ENCODE data around the gene OR8A1. TPM values are rescaled to one million over a fixed set of nuclear protein-coding genes. Genes with fewer than 3 reads are reported as not detected.
A peak's percentile ranks its signal among the peaks of the same experiment; 100 is the strongest.

OR8A1 gene
- total RNA-seq (not detected), polyA plus RNA-seq (not detected)
- long read RNA-seq, donor 1, result 0 reads
- long read RNA-seq, donor 2, result 0 reads
- long read RNA-seq, donor 3, result 0 reads
- long read RNA-seq, donor 4, result 0 reads

- WGBS, result 58% methylated on average over 4 of the region's 4 CpGs
- Histone ChIP-seq H3K27me3 (ENCODE audit: control insufficient read depth, insufficient read depth) (no peaks in the 10 kb centered on the region), H3K27ac (ENCODE audit: low read length) (no peak within 1 kb of the TSS), H3K9me3 (ENCODE audit: control insufficient read depth, low read length) (no peaks in the 10 kb centered on the region), H3K4me3 (ENCODE audit: low read length) (no peak within 1 kb of the TSS), H3K4me1 (ENCODE audit: control insufficient read depth, insufficient read depth, low read length) (no peaks in the 10 kb centered on the region)
- intact Hi-C loops (cut with DNase I), result no loop called here
- DNase-seq (no peak), ATAC-seq (no peak)
Measured at GRCh38 chr11:124569697-124570096, at the start of gene OR8A1. Gene OR8A1, plus strand, starts transcription at chr11:124569997. Its CDS starts 123 bp downstream, at chr11:124570120.

GRCh38 chr11:124520550-124520854 lies 49.3 kb upstream of the OR8A1 start:
- H3K27me3 ChIP-seq (ENCODE audit: control insufficient read depth, insufficient read depth), result no peaks in the 10 kb centered on the region
- intact Hi-C loops (cut with DNase I), result no loop called here

GRCh38 chr11:124533626-124534025 lies 36.2 kb upstream of the OR8A1 start:
- WGBS, result 55% methylated on average over 2 of the region's 2 CpGs

More at GRCh38 chr11:124520550-124520854, 49.3 kb upstream of the OR8A1 start:
- WGBS, result 82% methylated on average over 1 of the region's 1 CpG
- DNase-seq, result no peak
- no peaks in the 10 kb centered on the region for H3K4me1 ChIP-seq (ENCODE audit: control insufficient read depth, insufficient read depth, low read length)
- no peak for ATAC-seq
- H3K27ac ChIP-seq (ENCODE audit: low read length), result no peak overlapping the region
- no peak overlapping the region for H3K4me3 ChIP-seq (ENCODE audit: low read length)
- H3K9me3 ChIP-seq (ENCODE audit: control insufficient read depth, low read length), result no peaks in the 10 kb centered on the region

GRCh38 chr11:124534051-124534450 lies 35.7 kb upstream of the OR8A1 start:
- WGBS, result 94% methylated on average over 2 of the region's 2 CpGs
- H3K4me3 ChIP-seq (ENCODE audit: low read length), result no peak overlapping the region
- no peaks in the 10 kb centered on the region for H3K27me3 ChIP-seq (ENCODE audit: control insufficient read depth, insufficient read depth)
- ATAC-seq (no peak), DNase-seq (no peak)
- H3K9me3 ChIP-seq (ENCODE audit: control insufficient read depth, low read length), result no peaks in the 10 kb centered on the region
- intact Hi-C loops (cut with DNase I), result no loop called here
- H3K4me1 ChIP-seq (ENCODE audit: control insufficient read depth, insufficient read depth, low read length), result peaks cover 7% of the 10 kb centered on the region
- H3K27ac ChIP-seq (ENCODE audit: low read length), result no peak overlapping the region

More at GRCh38 chr11:124533626-124534025, 36.2 kb upstream of the OR8A1 start:
- no peaks in the 10 kb centered on the region for H3K27me3 ChIP-seq (ENCODE audit: control insufficient read depth, insufficient read depth)
- peaks cover 7% of the 10 kb centered on the region for H3K4me1 ChIP-seq (ENCODE audit: control insufficient read depth, insufficient read depth, low read length)
- H3K9me3 ChIP-seq (ENCODE audit: control insufficient read depth, low read length), result no peaks in the 10 kb centered on the region
- H3K4me3 ChIP-seq (ENCODE audit: low read length), result no peak overlapping the region
- H3K27ac ChIP-seq (ENCODE audit: low read length), result no peak overlapping the region
- DNase-seq, result no peak
- intact Hi-C loops (cut with DNase I), result no loop called here
- ATAC-seq, result no peak

- H3K9me3 ChIP-seq (ENCODE audit: control insufficient read depth, low read length), result no peaks in the 10 kb centered on the region
- peak in 1 of 3 donors; percentile 45 for DNase-seq
- H3K4me1 ChIP-seq (ENCODE audit: control insufficient read depth, insufficient read depth, low read length), result peaks cover 7% of the 10 kb centered on the region
- intact Hi-C loops (cut with DNase I), result no loop called here
- 77% methylated on average over 8 of the region's 8 CpGs for WGBS
- H3K4me3 ChIP-seq (ENCODE audit: low read length), result no peak overlapping the region
- H3K27ac ChIP-seq (ENCODE audit: low read length), result no peak overlapping the region
- peak in 1 of 2 donors; percentile 35 for ATAC-seq
- H3K27me3 ChIP-seq (ENCODE audit: control insufficient read depth, insufficient read depth), result no peaks in the 10 kb centered on the region
Measured at GRCh38 chr11:124535552-124536232, 34.1 kb upstream of the OR8A1 start.

- WGBS, result 34% methylated on average over 6 of the region's 6 CpGs
- H3K27me3 ChIP-seq (ENCODE audit: control insufficient read depth, insufficient read depth), result no peaks in the 10 kb centered on the region
- DNase-seq, result peak; percentile 75 to 80 (median 80)
- H3K4me1 ChIP-seq (ENCODE audit: control insufficient read depth, insufficient read depth, low read length), result peaks cover 7% of the 10 kb centered on the region
- ATAC-seq, result peak; percentile 93 to 95
- H3K9me3 ChIP-seq (ENCODE audit: control insufficient read depth, low read length), result no peaks in the 10 kb centered on the region
- H3K27ac ChIP-seq (ENCODE audit: low read length), result peak overlapping the region; percentile 5
- no peak overlapping the region for H3K4me3 ChIP-seq (ENCODE audit: low read length)
- intact Hi-C loops (cut with DNase I), result no loop called here
Measured at GRCh38 chr11:124536520-124536919, 33.3 kb upstream of the OR8A1 start.

- intact Hi-C loops (cut with DNase I), result no loop called here
- Histone ChIP-seq H3K27ac (ENCODE audit: low read length) (no peak overlapping the region), H3K4me3 (ENCODE audit: low read length) (no peak overlapping the region), H3K9me3 (ENCODE audit: control insufficient read depth, low read length) (no peaks in the 10 kb centered on the region), H3K27me3 (ENCODE audit: control insufficient read depth, insufficient read depth) (no peaks in the 10 kb centered on the region), H3K4me1 (ENCODE audit: control insufficient read depth, insufficient read depth, low read length) (peaks cover 7% of the 10 kb centered on the region)
- DNase-seq (peak; percentile 14 to 53 (median 31)), ATAC-seq (peak; percentile 87 to 90)
- WGBS, result 43% methylated on average over 1 of the region's 1 CpG
Measured at GRCh38 chr11:124538019-124538418, 31.8 kb upstream of the OR8A1 start.

GRCh38 chr11:124541204-124541603 lies 28.6 kb upstream of the OR8A1 start:
- no peak for ATAC-seq
- Histone ChIP-seq H3K4me1 (ENCODE audit: control insufficient read depth, insufficient read depth, low read length) (peaks cover 6% of the 10 kb centered on the region), H3K4me3 (ENCODE audit: low read length) (no peak overlapping the region), H3K27ac (ENCODE audit: low read length) (no peak overlapping the region), H3K27me3 (ENCODE audit: control insufficient read depth, insufficient read depth) (no peaks in the 10 kb centered on the region), H3K9me3 (ENCODE audit: control insufficient read depth, low read length) (no peaks in the 10 kb centered on the region)
- no peak for DNase-seq
- intact Hi-C loops (cut with DNase I), result no loop called here
- 90% methylated on average over 6 of the region's 6 CpGs for WGBS

- no peak for DNase-seq
- intact Hi-C loops (cut with DNase I), result no loop called here
- no peak overlapping the region for H3K4me3 ChIP-seq (ENCODE audit: low read length)
- no peak overlapping the region for H3K27ac ChIP-seq (ENCODE audit: low read length)
- H3K4me1 ChIP-seq (ENCODE audit: control insufficient read depth, insufficient read depth, low read length), result no peaks in the 10 kb centered on the region
- no peak for ATAC-seq
- 85% methylated on average over 6 of the region's 6 CpGs for WGBS
- H3K9me3 ChIP-seq (ENCODE audit: control insufficient read depth, low read length), result no peaks in the 10 kb centered on the region
- no peaks in the 10 kb centered on the region for H3K27me3 ChIP-seq (ENCODE audit: control insufficient read depth, insufficient read depth)
Measured at GRCh38 chr11:124543145-124543544, 26.7 kb upstream of the OR8A1 start.

GRCh38 chr11:124543554-124543953 lies 26.2 kb upstream of the OR8A1 start, which contains the start of gene OR8B12:
Gene OR8B12, minus strand, starts transcription at chr11:124543654. Its CDS starts 0 bp downstream, at chr11:124543654.
- ATAC-seq, result no peak
- 88% methylated on average over 5 of the region's 5 CpGs for WGBS
- no peaks in the 10 kb centered on the region for H3K9me3 ChIP-seq (ENCODE audit: control insufficient read depth, low read length)
- H3K27ac ChIP-seq (ENCODE audit: low read length), result no peak within 1 kb of the TSS
- no peaks in the 10 kb centered on the region for H3K4me1 ChIP-seq (ENCODE audit: control insufficient read depth, insufficient read depth, low read length)
- H3K27me3 ChIP-seq (ENCODE audit: control insufficient read depth, insufficient read depth), result no peaks in the 10 kb centered on the region
- no peak within 1 kb of the TSS for H3K4me3 ChIP-seq (ENCODE audit: low read length)
- intact Hi-C loops (cut with DNase I), result no loop called here
- no peak for DNase-seq

- H3K9me3 ChIP-seq (ENCODE audit: control insufficient read depth, low read length), result no peaks in the 10 kb centered on the region
- H3K4me3 ChIP-seq (ENCODE audit: low read length), result no peak overlapping the region
- DNase-seq (no peak), ATAC-seq (no peak)
- no peaks in the 10 kb centered on the region for H3K27me3 ChIP-seq (ENCODE audit: control insufficient read depth, insufficient read depth)
- WGBS, result 87% methylated on average over 6 of the region's 6 CpGs
- intact Hi-C loops (cut with DNase I), result no loop called here
- H3K4me1 ChIP-seq (ENCODE audit: control insufficient read depth, insufficient read depth, low read length), result no peaks in the 10 kb centered on the region
- no peak overlapping the region for H3K27ac ChIP-seq (ENCODE audit: low read length)
Measured at GRCh38 chr11:124551189-124551588, 18.6 kb upstream of the OR8A1 start.

Data from right cardiac atrium (tissue), 5 donors.